IMR-90 (cell line): ENCODE data around the gene TCF7L2.

Source experiments
- CEBPB ChIP-seq: IDR thresholded peaks from 2 replicates; pipeline ENCODE4 v1.6.1; 2012; ENCODE audit warnings: low read depth, low read length, improper control_type of control experiment
- POLR2A ChIP-seq: IDR thresholded peaks from 2 replicates; pipeline ENCODE4 v1.6.1; 2012; ENCODE audit warnings: mild to moderate bottlenecking, low read depth, low read length
- TF ChIP-seq, protein P1 (sequence below): conservative IDR thresholded peaks from 2 replicates; pipeline ENCODE4 v1.5.1; 2012; ENCODE audit warnings: mild to moderate bottlenecking, low read depth, low read length, improper control_type of control experiment

GRCh38 chr10:112956631-112957350, 6.7 kb downstream of the TCF7L2 start:
- TF ChIP-seq POLR2A (no peak), CEBPB (no peak)
- TF ChIP-seq, protein P1, sequence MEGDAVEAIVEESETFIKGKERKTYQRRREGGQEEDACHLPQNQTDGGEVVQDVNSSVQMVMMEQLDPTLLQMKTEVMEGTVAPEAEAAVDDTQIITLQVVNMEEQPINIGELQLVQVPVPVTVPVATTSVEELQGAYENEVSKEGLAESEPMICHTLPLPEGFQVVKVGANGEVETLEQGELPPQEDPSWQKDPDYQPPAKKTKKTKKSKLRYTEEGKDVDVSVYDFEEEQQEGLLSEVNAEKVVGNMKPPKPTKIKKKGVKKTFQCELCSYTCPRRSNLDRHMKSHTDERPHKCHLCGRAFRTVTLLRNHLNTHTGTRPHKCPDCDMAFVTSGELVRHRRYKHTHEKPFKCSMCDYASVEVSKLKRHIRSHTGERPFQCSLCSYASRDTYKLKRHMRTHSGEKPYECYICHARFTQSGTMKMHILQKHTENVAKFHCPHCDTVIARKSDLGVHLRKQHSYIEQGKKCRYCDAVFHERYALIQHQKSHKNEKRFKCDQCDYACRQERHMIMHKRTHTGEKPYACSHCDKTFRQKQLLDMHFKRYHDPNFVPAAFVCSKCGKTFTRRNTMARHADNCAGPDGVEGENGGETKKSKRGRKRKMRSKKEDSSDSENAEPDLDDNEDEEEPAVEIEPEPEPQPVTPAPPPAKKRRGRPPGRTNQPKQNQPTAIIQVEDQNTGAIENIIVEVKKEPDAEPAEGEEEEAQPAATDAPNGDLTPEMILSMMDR, result no peak
